HG02759 (cell line): ENCODE results near the gene RAP1GAP.

Source experiments
- ATAC-seq: cut with Tn5 transposase; IDR thresholded peaks from one replicate; pipeline ENCODE4 v1.9.1; 2021; ENCODE audit warnings: mild to moderate bottlenecking, moderate library complexity; ENCODE audit not compliant: unreplicated experiment

Gene RAP1GAP

GRCh38 chr1:21553116-21553926, 115.8 kb downstream of the RAP1GAP start:
- no peak for ATAC-seq

- ATAC-seq: no peak
These were observed 116.4 kb downstream of the RAP1GAP start for GRCh38 chr1:21552715-21553114.

GRCh38 chr1:21550866-21551475, 118.2 kb downstream of the RAP1GAP start:
- ATAC-seq: no peak

- ATAC-seq: no peak
These were observed 119.1 kb downstream of the RAP1GAP start for GRCh38 chr1:21550097-21550496.

- no peak for ATAC-seq
These were observed 121.3 kb downstream of the RAP1GAP start for GRCh38 chr1:21547876-21548275.
